HEK293T (cell line): Measurements from ENCODE around the gene WDR90.

Experiments used
- BHLHE40 ChIP-seq: fragments of 450-650 bp; IDR thresholded peaks from 2 replicates; pipeline ENCODE4 v1.6.1; 2016; ENCODE audit warnings: mild to moderate bottlenecking, moderate library complexity, borderline replicate concordance
- ELF4 ChIP-seq: fragments of 450-650 bp; IDR thresholded peaks from 2 replicates; pipeline ENCODE4 v1.6.1; 2017; ENCODE audit warnings: antibody characterized with exemption
- FOXK2 ChIP-seq: fragments of 450-650 bp; IDR thresholded peaks from 2 replicates; pipeline ENCODE4 v1.6.1; 2016; ENCODE audit warnings: mild to moderate bottlenecking
- FOXM1 ChIP-seq: fragments of 450-650 bp; IDR thresholded peaks from 2 replicates; pipeline ENCODE4 v1.6.1; 2017; ENCODE audit warnings: mild to moderate bottlenecking, borderline replicate concordance
- SP1 ChIP-seq: fragments of 450-650 bp; IDR thresholded peaks from 2 replicates; pipeline ENCODE4 v1.6.1; 2017
- SUZ12 ChIP-seq: fragments of 450-650 bp; IDR thresholded peaks from 2 replicates; pipeline ENCODE4 v1.6.1; 2016; ENCODE audit warnings: mild to moderate bottlenecking
- TARDBP ChIP-seq: fragments of 450-650 bp; IDR thresholded peaks from 2 replicates; pipeline ENCODE4 v1.6.1; 2016
- ZNF384 ChIP-seq: fragments of 450-650 bp; IDR thresholded peaks from 2 replicates; pipeline ENCODE4 v1.6.1; 2016

DNA sequence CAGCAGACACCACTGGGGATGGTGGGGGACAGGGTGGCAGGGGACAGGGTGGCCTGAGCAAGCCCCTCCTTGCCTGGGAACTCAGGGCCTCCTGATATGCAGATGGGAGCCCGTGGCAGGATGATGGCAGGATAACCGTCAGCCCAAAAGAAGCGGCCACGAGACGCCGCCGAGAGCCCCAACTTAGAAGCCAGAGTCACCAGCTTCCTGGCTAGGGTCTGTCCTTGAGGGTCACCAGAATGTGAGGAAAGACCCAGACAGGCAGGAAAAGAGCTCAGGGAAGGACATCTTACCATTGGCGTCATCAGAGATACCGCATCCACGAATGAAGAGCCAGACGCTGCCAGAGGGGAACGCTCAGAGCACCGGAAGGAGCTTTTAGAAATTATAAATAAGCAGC lies 39.8 kb upstream of the WDR90 start:
- no peak for TF ChIP-seq BHLHE40
- no peak for TF ChIP-seq TARDBP
- TF ChIP-seq ELF4 = no peak
- no peak for TF ChIP-seq SUZ12
- TF ChIP-seq FOXM1 = no peak
- TF ChIP-seq SP1 = no peak
- no peak for TF ChIP-seq FOXK2
- no peak for TF ChIP-seq ZNF384
